Fibroblast of lung (primary cell): Measurements from ENCODE around the gene RELCH.

Source experiments
- CTCF ChIP-seq, 2 donors: IDR thresholded peaks in 1 of 2; conservative IDR thresholded peaks in 1 of 2; 1 replicate in 1 of 2; 2 replicates in 1 of 2; pipeline ENCODE4 v1.5.1; 2011 to 2012; ENCODE audit warnings: low read length in 2 of 2, control low read depth in 1 of 2, inconsistent platforms in 1 of 2, low read depth in 1 of 2, mild to moderate bottlenecking in 1 of 2
- EZH2 ChIP-seq: IDR thresholded peaks from 2 replicates; pipeline ENCODE4 v1.5.1; 2012; ENCODE audit warnings: low read length, control low read depth, mild to moderate bottlenecking; ENCODE audit errors: missing control alignments

GRCh38 chr18:62248313-62248712 is 61.3 kb downstream of the RELCH start:
- TF ChIP-seq CTCF (conservative IDR thresholded peaks at IDR 0.05 in 1 of 2, IDR thresholded peaks at IDR 0.05 in 1 of 2; ENCODE audit: low read depth in 1 of 2, low read length in 2 of 2) (no peak), EZH2 (no peak)
